H1 (cell line): Measurements from ENCODE around the gene FAM228B. TPM values are rescaled to one million over a fixed set of nuclear protein-coding genes. Genes with fewer than 3 reads are reported as not detected.

Source experiments
- JUN ChIP-seq: IDR thresholded peaks from 2 replicates; pipeline ENCODE4 v1.6.1; 2011; ENCODE audit warnings: low read depth, mild to moderate bottlenecking, improper control_type of control experiment, low read length
- KDM5A ChIP-seq: fragments of 200-600 bp; IDR thresholded peaks from 2 replicates; pipeline ENCODE4 v1.7.1; 2012; ENCODE audit warnings: mild to moderate bottlenecking, low read length, inconsistent platforms, mixed read lengths
- polyA plus RNA-seq, 7 experiments: library from polyadenylated mRNA; depleted of rRNA in 3 of 7; stranded (reverse) in 5 of 7; unstranded in 2 of 7; fragments of >200 nt in 5 of 7; fragments of 200-250 nt in 2 of 7; gene quantifications; 1 replicate in 5 of 7; 2 replicates in 1 of 7; 4 replicates in 1 of 7; pipeline versions ENCODE4 v1.2.1 to v1.2.3, GENCODE V29; 2011 to 2013; ENCODE audit warnings: missing spikeins in 2 of 7, mixed read lengths in 2 of 7
- total RNA-seq: library from RNA; stranded (reverse); fragmentation: NEBNext Ultra II Directional; extraction: Animal tissue kit (Norgen Biotek cat#: 25700); gene quantifications from 2 replicates; pipeline ENCODE4 v1.2.1, GENCODE V29; 2021
- TF ChIP-seq, protein P1 (sequence below), 3 experiments: IDR thresholded peaks; 1 replicate in 2 of 3; 2 replicates in 1 of 3; pipeline versions ENCODE4 v1.5.1 to v1.6.1; 2011; ENCODE audit warnings: low read length in 3 of 3, mild to moderate bottlenecking in 3 of 3, inconsistent platforms in 2 of 3, low read depth in 1 of 3, moderate library complexity in 1 of 3; ENCODE audit not compliant: insufficient read depth in 1 of 3; ENCODE audit errors: control extremely low read depth in 1 of 3

Gene FAM228B
- total and polyA plus RNA-seq, 2 of the 8 experiments (the other 6 are each of a cell fraction or from before 2014, with no cell fraction given): 1.4 to 3.2 TPM

DNA sequence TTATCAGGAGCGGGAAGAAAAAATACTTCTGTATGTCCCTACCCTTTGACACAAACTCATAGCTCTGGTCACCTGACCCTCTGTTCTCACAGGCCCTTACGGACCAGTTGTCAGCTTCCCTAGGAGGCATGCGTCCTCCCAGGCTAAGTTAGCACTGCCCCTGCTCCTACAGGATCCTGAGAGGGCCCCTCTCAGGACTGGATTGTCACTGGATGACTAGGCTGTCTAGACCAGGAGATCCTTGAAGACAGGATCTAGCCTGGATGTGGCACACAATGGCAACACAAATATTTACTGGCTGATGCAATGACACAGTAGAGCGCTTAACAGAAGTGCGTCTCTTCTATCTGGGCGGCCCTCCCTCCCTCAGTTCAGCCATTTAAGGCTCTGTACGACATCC, 59.2 kb downstream of the FAM228B start (continued):
- TF ChIP-seq JUN (no peak), KDM5A (no peak)
- TF ChIP-seq, protein P1, sequence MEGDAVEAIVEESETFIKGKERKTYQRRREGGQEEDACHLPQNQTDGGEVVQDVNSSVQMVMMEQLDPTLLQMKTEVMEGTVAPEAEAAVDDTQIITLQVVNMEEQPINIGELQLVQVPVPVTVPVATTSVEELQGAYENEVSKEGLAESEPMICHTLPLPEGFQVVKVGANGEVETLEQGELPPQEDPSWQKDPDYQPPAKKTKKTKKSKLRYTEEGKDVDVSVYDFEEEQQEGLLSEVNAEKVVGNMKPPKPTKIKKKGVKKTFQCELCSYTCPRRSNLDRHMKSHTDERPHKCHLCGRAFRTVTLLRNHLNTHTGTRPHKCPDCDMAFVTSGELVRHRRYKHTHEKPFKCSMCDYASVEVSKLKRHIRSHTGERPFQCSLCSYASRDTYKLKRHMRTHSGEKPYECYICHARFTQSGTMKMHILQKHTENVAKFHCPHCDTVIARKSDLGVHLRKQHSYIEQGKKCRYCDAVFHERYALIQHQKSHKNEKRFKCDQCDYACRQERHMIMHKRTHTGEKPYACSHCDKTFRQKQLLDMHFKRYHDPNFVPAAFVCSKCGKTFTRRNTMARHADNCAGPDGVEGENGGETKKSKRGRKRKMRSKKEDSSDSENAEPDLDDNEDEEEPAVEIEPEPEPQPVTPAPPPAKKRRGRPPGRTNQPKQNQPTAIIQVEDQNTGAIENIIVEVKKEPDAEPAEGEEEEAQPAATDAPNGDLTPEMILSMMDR (IDR thresholded peaks at IDR 0.05; ENCODE audit: control extremely low read depth in 1 of 3, insufficient read depth in 1 of 3, low read depth in 1 of 3, low read length in 3 of 3): no peak
